Subcutaneous abdominal adipose tissue (tissue), 5 donors: Measurements from ENCODE around the gene RNF217.
"Not testable (repeated sequence)": the region's sequence is repeated elsewhere in the genome, so short reads cannot be mapped to it uniquely, and the experiment has no call there.

Experiments used
- H3K27ac ChIP-seq: one replicate; pipeline ENCODE4 v1.7.0; 2013; ENCODE audit warnings: low read depth, mild to moderate bottlenecking, inconsistent platforms, low read length, moderate library complexity
- H3K27me3 ChIP-seq, 5 donors: one replicate each; pipeline ENCODE4 v1.7.0; 2013; ENCODE audit warnings: low read length in 5 of 5, inconsistent platforms in 1 of 5; ENCODE audit not compliant: control insufficient read depth in 5 of 5, insufficient read depth in 4 of 5
- H3K36me3 ChIP-seq, 5 donors: one replicate each; pipeline ENCODE4 v1.7.0; 2013; ENCODE audit warnings: low read length in 5 of 5; ENCODE audit not compliant: control insufficient read depth in 5 of 5, insufficient read depth in 5 of 5
- H3K4me1 ChIP-seq, 5 donors: one replicate each; pipeline ENCODE4 v1.7.0; 2013; ENCODE audit warnings: low read length in 5 of 5, mild to moderate bottlenecking in 3 of 5, moderate library complexity in 1 of 5; ENCODE audit not compliant: control insufficient read depth in 5 of 5, insufficient read depth in 5 of 5
- H3K4me3 ChIP-seq, 5 donors: one replicate each; pipeline ENCODE4 v1.7.0; 2013; ENCODE audit warnings: low read length in 5 of 5, low read depth in 1 of 5
- H3K9ac ChIP-seq, 5 donors: one replicate each; pipeline ENCODE4 v1.7.0; 2013; ENCODE audit warnings: low read length in 5 of 5, mild to moderate bottlenecking in 4 of 5, moderate library complexity in 3 of 5
- H3K9me3 ChIP-seq, 5 donors: one replicate each; pipeline ENCODE4 v1.7.0; 2013; ENCODE audit warnings: low read length in 5 of 5; ENCODE audit not compliant: control insufficient read depth in 5 of 5
- donor health status: healthy.
- donor health status: healthy.
- donor health status: healthy.
- donor health status: healthy.
- donor health status: healthy.

Gene RNF217

GRCh38 chr6:124961777-124962638 lies at the start of gene RNF217:
Gene RNF217 (plus strand): TSS chr6:124962437. CDS start chr6:124962545, 108 bp downstream.
- Histone ChIP-seq H3K9me3 (no peaks in the 10 kb centered on the region), H3K27me3 (no peaks in the 10 kb centered on the region), H3K4me3 (peak within 1 kb of the TSS; percentile 82 to 88 (median 85)), H3K27ac (peak within 1 kb of the TSS; percentile 89), H3K9ac (peak within 1 kb of the TSS; percentile 80 to 89 (median 87)), H3K4me1 (peaks cover 2 to 48% (median 43%) of the 10 kb centered on the region in 5 donors), H3K36me3 (no peaks in the 10 kb centered on the region)

- Histone ChIP-seq H3K4me3 (no peak overlapping the region), H3K27me3 (no peaks in the 10 kb centered on the region), H3K9me3 (no peaks in the 10 kb centered on the region), H3K4me1 (no peaks in the 10 kb centered on the region), H3K9ac (no peak overlapping the region), H3K27ac (no peak overlapping the region), H3K36me3 (peaks cover 0 to 3% (median 0%) of the 10 kb centered on the region in 5 donors)
Observed at GRCh38 chr6:124913056-124913455, 49.2 kb upstream of the RNF217 start.

GRCh38 chr6:124917769-124918168 lies 44.5 kb upstream of the RNF217 start:
- Histone ChIP-seq H3K4me1 (no peaks in the 10 kb centered on the region), H3K27me3 (no peaks in the 10 kb centered on the region), H3K9ac (no peak overlapping the region), H3K4me3 (no peak overlapping the region), H3K27ac (no peak overlapping the region), H3K9me3 (peaks cover 0 to 6% (median 0%) of the 10 kb centered on the region in 5 donors), H3K36me3 (peaks cover 0 to 3% (median 0%) of the 10 kb centered on the region in 5 donors)

- not testable (repeated sequence) for H3K9me3 ChIP-seq, H3K27me3 ChIP-seq, H3K27ac ChIP-seq, H3K4me1 ChIP-seq, H3K9ac ChIP-seq, H3K36me3 ChIP-seq, H3K4me3 ChIP-seq
Observed at GRCh38 chr6:124919703-124920102, 42.5 kb upstream of the RNF217 start.

- H3K36me3 ChIP-seq: no peaks in the 10 kb centered on the region
- no peak overlapping the region for H3K27ac ChIP-seq
- H3K9ac ChIP-seq: no peak overlapping the region
- no peaks in the 10 kb centered on the region for H3K4me1 ChIP-seq
- peaks cover 0 to 6% (median 0%) of the 10 kb centered on the region in 5 donors for H3K9me3 ChIP-seq
- H3K4me3 ChIP-seq: no peak overlapping the region
- no peaks in the 10 kb centered on the region for H3K27me3 ChIP-seq
Observed at GRCh38 chr6:124924333-124924759, 37.9 kb upstream of the RNF217 start.

- no peak overlapping the region for H3K9ac ChIP-seq
Observed at GRCh38 chr6:124926435-124926834, 35.8 kb upstream of the RNF217 start.

GRCh38 chr6:124927806-124928205 lies 34.4 kb upstream of the RNF217 start:
- Histone ChIP-seq H3K27me3 (no peaks in the 10 kb centered on the region), H3K9ac (no peak overlapping the region), H3K9me3 (no peaks in the 10 kb centered on the region), H3K4me1 (no peaks in the 10 kb centered on the region), H3K27ac (no peak overlapping the region), H3K36me3 (no peaks in the 10 kb centered on the region), H3K4me3 (no peak overlapping the region)

More at GRCh38 chr6:124926435-124926834, 35.8 kb upstream of the RNF217 start:
- H3K4me1 ChIP-seq: no peaks in the 10 kb centered on the region
- no peak overlapping the region for H3K27ac ChIP-seq
- no peaks in the 10 kb centered on the region for H3K9me3 ChIP-seq
- H3K4me3 ChIP-seq: no peak overlapping the region
- no peaks in the 10 kb centered on the region for H3K36me3 ChIP-seq
- no peaks in the 10 kb centered on the region for H3K27me3 ChIP-seq

- H3K9ac ChIP-seq: no peak overlapping the region
Observed at GRCh38 chr6:124928851-124929250, 33.4 kb upstream of the RNF217 start.

GRCh38 chr6:124937645-124938044 lies 24.6 kb upstream of the RNF217 start:
- H3K4me3 ChIP-seq: no peak overlapping the region
- no peaks in the 10 kb centered on the region for H3K9me3 ChIP-seq
- no peak overlapping the region for H3K9ac ChIP-seq
- peaks cover 0 to 20% (median 6%) of the 10 kb centered on the region in 5 donors for H3K4me1 ChIP-seq
- no peaks in the 10 kb centered on the region for H3K36me3 ChIP-seq
- peak overlapping the region; percentile 64 for H3K27ac ChIP-seq
- H3K27me3 ChIP-seq: no peaks in the 10 kb centered on the region

More at GRCh38 chr6:124928851-124929250, 33.4 kb upstream of the RNF217 start:
- Histone ChIP-seq H3K4me1 (no peaks in the 10 kb centered on the region), H3K36me3 (no peaks in the 10 kb centered on the region), H3K27me3 (no peaks in the 10 kb centered on the region), H3K4me3 (no peak overlapping the region), H3K9me3 (no peaks in the 10 kb centered on the region), H3K27ac (no peak overlapping the region)

GRCh38 chr6:124941259-124941658 lies 21.0 kb upstream of the RNF217 start:
- no peaks in the 10 kb centered on the region for H3K9me3 ChIP-seq
- H3K27ac ChIP-seq: no peak overlapping the region
- H3K9ac ChIP-seq: no peak overlapping the region
- H3K27me3 ChIP-seq: no peaks in the 10 kb centered on the region
- H3K36me3 ChIP-seq: no peaks in the 10 kb centered on the region
- peaks cover 0 to 18% (median 6%) of the 10 kb centered on the region in 5 donors for H3K4me1 ChIP-seq
- no peak overlapping the region for H3K4me3 ChIP-seq
